Keratinocyte (primary cell): ENCODE measurements around the gene SCYGR7.

Source experiments
- CTCF ChIP-seq, 3 experiments: IDR thresholded peaks in 1 of 3; conservative IDR thresholded peaks in 1 of 3; optimal IDR thresholded peaks in 1 of 3; 2 replicates in 2 of 3; 3 replicates in 1 of 3; pipeline versions ENCODE3 to v1.5.1; 2011; ENCODE audit warnings: low read length in 3 of 3, mild to moderate bottlenecking in 3 of 3, moderate library complexity in 2 of 3, control low read depth in 1 of 3, inconsistent platforms in 1 of 3; ENCODE audit not compliant: insufficient read depth in 2 of 3; ENCODE audit errors: extremely low read depth in 1 of 3
- EZH2 ChIP-seq: IDR thresholded peaks from one replicate; pipeline ENCODE4 v1.6.1; 2012; ENCODE audit warnings: inconsistent platforms, mild to moderate bottlenecking, low read length, moderate library complexity

- TF ChIP-seq CTCF (optimal IDR thresholded peaks at IDR 0.05 in 1 of 3, IDR thresholded peaks at IDR 0.05 in 1 of 3, conservative IDR thresholded peaks at IDR 0.05 in 1 of 3; ENCODE audit: extremely low read depth in 1 of 3, insufficient read depth in 2 of 3, low read length in 3 of 3) (no peak), EZH2 (no peak)
These were observed 40.9 kb upstream of the SCYGR7 start for GRCh38 chr2:227687189-227687588.
